ENCODE results near the gene NASP.

Gene NASP

GRCh38 chr1:45583666-45584350 lies at the start of gene NASP:
TSS of gene NASP (plus strand) at chr1:45584041. CDS start at chr1:45584147, 106 bp downstream.
- DNase-seq (ENCODE audit: low read depth in 3 of 3) = peak; percentile 83 to 89 (median 84)

- no peak for DNase-seq (ENCODE audit: low read depth in 3 of 3)
Measured at GRCh38 chr1:45535988-45536766, 47.7 kb upstream of the NASP start.

- DNase-seq (ENCODE audit: low read depth in 3 of 3) = no peak
Measured at GRCh38 chr1:45536886-45537285, 47.0 kb upstream of the NASP start.

DNA sequence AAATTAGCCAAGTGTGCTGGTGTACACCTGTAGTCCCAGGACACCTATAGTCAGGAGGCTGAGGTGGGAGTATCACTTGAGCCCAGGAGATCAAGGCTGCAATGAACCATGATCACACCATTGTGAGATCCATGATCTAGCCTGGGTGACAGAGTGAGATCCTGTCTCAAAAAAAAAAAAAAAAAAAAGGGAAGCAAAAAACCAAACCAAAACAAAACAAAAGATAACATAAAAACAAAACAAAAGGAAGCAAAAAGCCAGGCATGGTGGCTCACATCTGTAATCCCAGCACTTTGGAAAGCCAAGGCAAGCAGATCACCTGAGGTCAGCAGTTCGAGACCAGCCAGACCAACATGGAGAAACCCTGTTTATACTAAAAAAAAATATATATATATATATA lies 42.6 kb upstream of the NASP start:
- DNase-seq (ENCODE audit: low read depth in 3 of 3) = no peak

- no peak for DNase-seq (ENCODE audit: low read depth in 3 of 3)
Measured at GRCh38 chr1:45542591-45542990, 41.2 kb upstream of the NASP start.

DNA sequence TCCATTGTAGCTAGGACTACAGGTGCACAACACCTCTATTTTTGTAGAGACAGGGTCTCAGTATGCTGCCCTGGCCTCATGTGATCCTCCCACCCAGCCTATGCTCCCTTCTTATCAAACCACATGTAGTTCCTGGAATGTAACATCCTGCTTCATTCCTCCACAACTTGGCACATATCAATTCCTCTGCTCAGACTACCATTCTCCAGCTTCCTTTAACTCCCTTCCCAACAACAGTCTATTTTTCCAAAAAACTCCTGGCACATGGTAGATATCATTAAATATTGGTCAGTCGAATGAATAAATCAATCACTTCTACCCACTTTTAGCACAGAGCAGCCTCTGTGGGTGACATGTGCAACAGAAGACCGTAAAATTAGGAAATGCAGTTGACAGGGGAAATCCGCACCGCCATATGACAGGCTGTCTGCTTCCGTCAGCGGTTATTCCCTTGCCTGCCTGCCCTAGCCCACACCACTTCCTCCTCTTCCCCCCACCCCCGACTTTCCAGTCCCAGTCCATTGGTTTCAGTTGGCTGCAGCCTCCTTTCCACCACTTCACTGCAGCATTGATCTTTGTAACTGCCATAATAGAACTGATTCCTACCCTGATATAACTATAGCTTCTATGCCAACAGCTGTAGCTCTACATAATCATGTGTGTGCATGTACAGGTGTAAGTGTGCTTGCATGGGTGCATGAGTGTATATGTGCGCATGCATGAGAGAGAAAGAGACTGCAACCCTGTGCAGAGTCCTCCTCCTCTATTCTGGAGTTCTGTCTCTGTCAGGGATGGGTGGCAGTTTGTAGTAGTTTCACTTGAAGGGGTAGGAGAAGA lies 40.0 kb upstream of the NASP start:
- peak; percentile 42 to 56 (median 47) for DNase-seq (ENCODE audit: low read depth in 3 of 3)

GRCh38 chr1:45544530-45544929 lies 39.3 kb upstream of the NASP start:
- DNase-seq (ENCODE audit: low read depth in 3 of 3) = no peak

DNA sequence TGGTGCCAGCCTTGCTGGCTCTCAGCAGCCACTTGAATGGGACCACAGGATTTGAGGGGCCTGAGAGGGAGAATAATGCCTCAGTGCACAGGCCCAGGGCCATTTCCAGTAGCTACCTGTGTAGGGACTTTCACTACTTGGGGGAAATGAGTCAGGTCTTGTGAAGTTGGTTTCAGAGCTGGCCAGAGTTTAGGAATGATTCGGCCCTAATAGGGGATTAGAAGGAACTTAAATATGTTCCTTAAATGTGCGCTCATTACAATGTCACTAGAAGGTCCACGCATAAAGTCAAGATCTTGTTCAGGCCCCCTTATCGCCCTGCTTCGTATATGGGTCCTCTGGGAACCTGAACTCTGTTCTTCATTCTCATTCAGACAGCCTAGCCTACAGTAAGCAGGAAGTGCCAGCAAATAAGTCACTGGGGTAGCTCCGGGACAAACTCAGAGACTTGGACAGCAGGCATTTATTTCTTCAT lies 38.8 kb upstream of the NASP start:
- DNase-seq (ENCODE audit: low read depth in 3 of 3) = no peak

GRCh38 chr1:45545553-45546310 lies 38.1 kb upstream of the NASP start:
- no peak for DNase-seq (ENCODE audit: low read depth in 3 of 3)

GRCh38 chr1:45550401-45551351 lies 33.2 kb upstream of the NASP start, which contains the start of gene AKR1A1:
TSS of gene AKR1A1 (plus strand) at chr1:45550826. CDS start at chr1:45561795, 10,969 bp downstream.
- DNase-seq (ENCODE audit: low read depth in 3 of 3) = peak; percentile 77 to 88 (median 79)

DNA sequence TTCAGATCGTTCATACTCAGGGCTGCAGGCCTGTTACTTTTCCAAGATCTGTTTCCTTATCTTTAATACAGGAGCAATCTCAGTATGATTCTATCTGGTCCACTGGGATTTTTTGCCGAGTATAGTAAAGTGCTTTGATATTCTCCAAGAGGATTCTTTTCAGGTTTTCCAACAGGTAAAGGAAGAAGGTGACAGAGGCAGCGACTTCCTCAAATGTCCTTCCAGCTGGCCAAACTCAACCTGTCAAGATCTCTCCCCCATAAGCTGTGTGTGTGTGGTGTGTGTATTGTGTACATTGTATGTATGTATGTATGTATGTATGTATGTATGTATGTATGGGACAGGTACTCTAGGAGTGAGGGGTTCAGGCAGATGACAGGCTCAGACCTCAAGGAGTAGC lies 32.2 kb upstream of the NASP start:
- DNase-seq (ENCODE audit: low read depth in 3 of 3) = no peak

DNA sequence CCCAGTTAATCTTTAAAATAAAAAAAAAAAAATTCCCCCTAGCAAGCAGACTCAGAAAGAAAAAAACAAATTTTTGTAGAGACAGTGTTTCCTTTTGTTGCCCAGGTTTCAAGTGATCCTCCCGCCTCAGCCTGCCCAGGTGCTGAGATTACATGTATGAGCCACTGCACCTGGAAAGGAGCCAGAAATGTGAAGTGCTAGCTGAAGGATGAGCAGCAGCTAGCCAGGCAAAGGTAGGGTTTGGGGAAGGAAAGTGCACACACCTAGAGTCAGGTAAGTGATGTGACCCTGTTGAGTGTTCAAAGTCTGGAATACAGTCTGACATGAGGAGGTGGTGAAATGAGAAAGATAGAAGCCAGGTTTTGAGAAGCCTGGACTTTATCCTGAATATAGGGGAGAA lies 31.5 kb upstream of the NASP start:
- DNase-seq (ENCODE audit: low read depth in 3 of 3) = no peak

DNA sequence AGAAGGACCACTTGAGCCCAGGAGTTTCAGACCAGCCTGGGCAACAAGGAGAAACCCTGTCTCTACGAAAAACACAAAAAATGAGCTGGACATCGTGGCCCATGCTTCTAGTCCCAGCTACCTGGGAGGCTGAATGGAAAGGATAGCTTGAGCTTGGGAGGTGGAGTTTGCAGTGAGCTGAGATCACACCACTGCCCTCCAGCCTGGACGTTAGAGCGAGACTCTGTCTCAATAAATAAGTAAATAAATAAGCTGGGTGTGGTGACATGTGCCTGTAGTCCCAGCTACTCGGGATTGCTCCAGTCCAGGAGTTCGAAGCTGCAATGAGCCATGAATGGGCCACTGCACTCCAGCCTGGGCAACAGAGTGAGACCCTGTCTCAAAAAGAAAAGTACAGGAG lies 29.6 kb upstream of the NASP start:
- DNase-seq (ENCODE audit: low read depth in 3 of 3) = no peak

DNA sequence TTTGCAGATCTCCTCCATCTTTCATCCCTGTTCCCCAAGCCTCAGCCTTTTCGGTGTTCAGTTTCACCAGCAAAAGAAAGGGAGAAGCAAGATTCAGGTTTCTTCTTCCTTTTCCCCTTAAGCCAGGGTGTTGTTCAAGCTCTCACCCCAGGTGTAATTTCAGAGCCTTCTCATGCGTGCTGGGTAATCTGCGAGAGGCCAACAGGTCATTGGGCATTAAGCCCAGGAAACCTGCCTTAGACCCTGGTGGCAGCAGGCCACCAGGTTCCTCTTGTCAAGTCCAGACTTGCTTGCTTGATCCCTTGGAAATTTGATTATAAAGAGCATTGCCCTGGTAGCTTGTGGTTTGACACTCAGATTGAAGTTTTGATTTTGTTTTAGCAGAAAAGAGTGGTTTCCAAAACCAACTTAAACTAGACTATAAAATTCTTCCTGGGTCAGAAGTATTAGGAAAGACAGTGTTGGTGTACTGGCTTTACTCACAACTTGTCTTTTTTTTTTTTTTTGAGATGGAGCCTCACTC lies 26.4 kb upstream of the NASP start:
- no peak for DNase-seq (ENCODE audit: low read depth in 3 of 3)

DNA sequence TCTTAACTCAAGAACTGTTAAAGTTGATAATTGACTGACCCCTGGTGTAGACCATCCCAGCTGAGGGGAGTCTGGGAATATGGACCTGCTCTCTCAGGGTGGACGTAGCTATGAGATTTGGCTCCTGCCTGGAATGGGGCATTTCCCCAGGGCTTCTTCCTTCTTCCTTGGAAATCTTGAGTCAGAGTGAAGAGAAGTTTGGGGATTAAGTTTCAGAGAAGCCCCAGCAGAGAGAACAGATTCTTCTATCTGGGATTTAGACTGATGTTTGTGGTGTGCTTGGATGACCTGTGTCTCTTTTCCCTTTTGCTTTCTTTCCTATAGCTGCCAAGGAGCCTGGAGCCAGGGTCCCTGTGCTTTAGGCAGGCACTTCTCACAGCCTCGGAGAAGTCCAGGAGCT lies 20.0 kb upstream of the NASP start:
- DNase-seq (ENCODE audit: low read depth in 3 of 3) = no peak

- DNase-seq (ENCODE audit: low read depth in 3 of 3) = no peak
Measured at GRCh38 chr1:45566722-45567121, 17.1 kb upstream of the NASP start.

DNA sequence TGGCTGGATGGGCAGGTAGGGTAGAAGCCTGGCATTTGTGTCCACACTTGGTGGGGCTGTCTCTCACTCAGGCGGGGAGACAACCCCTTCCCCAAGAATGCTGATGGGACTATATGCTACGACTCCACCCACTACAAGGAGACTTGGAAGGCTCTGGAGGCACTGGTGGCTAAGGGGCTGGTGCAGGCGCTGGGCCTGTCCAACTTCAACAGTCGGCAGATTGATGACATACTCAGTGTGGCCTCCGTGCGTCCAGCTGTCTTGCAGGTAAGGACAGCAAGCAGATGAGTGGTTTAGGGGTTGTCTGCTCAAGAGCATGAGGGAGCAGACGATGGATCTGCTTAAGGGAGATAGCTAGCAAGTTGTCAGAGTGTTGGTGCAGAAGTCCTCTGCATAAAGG lies 15.9 kb upstream of the NASP start:
- DNase-seq (ENCODE audit: low read depth in 3 of 3) = no peak

GRCh38 chr1:45568421-45568820 lies 15.4 kb upstream of the NASP start:
- no peak for DNase-seq (ENCODE audit: low read depth in 3 of 3)

GRCh38 chr1:45569571-45569961 lies 14.3 kb upstream of the NASP start:
- no peak for DNase-seq (ENCODE audit: low read depth in 3 of 3)

- DNase-seq (ENCODE audit: low read depth in 3 of 3) = peak; percentile 42 to 55 (median 47)
Measured at GRCh38 chr1:45569962-45570581, 13.8 kb upstream of the NASP start.

All from stimulated activated CD4-positive, alpha-beta T cell treated with anti-CD3 and anti-CD28 coated beads, TNF-alpha, amount 100 ng/mL, for 48 hours (primary cell).